Measurements from ENCODE around the gene SLC9C2.

GRCh38 chr1:173596097-173596825, 6.6 kb downstream of the SLC9C2 start:
- TF ChIP-seq CTCF (IDR thresholded peaks at IDR 0.05) (no peak), EP300 (IDR thresholded peaks at IDR 0.05) (no peak)

Data from gastroesophageal sphincter (tissue), 3 donors.